GM06990 (cell line): ENCODE measurements around the gene CFAP100.

Experiments
- DNase-seq: peaks from one replicate; pipeline ENCODE4 v3.0.0-alpha.2; 2011; ENCODE audit not compliant: insufficient read length; ENCODE audit errors: extremely low read depth
- H3K27me3 ChIP-seq: replicated peaks from 2 replicates; pipeline ENCODE4 v1.6.0; 2011; ENCODE audit warnings: low read length; ENCODE audit not compliant: control insufficient read depth, insufficient read depth
- H3K36me3 ChIP-seq: 2 replicates; pipeline ENCODE4 v1.5.1; 2011; ENCODE audit warnings: low read length; ENCODE audit not compliant: control insufficient read depth, insufficient read depth
- H3K4me3 ChIP-seq: replicated peaks from 2 replicates; pipeline ENCODE4 v1.5.1; 2011; ENCODE audit warnings: low read depth, mild to moderate bottlenecking, control low read depth, low read length
- TF ChIP-seq, protein P1 (sequence below): IDR thresholded peaks from 2 replicates; pipeline ENCODE4 v1.5.1; 2011; ENCODE audit warnings: low read length, control low read depth, mild to moderate bottlenecking, inconsistent platforms; ENCODE audit not compliant: insufficient read depth, poor library complexity, severe bottlenecking

The CFAP100 gene

DNA sequence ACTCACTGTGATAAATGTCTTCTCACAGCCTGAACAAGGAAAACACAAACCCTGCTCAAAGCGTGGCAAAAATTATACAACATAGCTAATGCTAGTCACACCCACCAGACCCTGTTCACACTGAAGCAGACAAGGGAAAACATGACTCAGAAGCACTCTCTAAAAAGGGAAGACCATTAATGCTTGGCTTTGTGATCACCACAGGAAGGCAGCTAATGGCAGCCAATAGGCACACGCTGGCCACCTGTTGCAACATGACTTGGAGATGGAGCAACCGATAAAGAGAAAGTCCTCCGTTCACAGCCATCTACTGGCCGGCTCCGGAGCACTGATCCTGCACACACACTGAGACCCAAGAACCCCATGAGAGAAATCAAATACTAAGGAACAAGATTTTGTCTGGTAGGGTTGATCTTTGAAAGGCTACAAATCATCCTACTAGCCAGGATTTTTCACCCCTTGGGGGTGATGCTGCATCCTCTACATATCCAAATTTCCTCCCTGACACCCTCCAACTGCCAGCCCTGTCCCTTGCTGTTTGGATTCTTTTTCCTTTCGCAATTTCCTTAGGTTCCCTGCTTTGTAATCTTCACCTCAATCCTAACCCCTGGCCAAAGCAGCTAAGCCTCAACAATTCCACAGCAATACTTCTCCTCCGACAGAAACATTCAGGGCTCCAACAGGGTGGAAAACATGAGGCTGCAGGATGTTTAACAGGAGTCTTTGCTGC, 77.7 kb downstream of the CFAP100 start:
- TF ChIP-seq, protein P1, sequence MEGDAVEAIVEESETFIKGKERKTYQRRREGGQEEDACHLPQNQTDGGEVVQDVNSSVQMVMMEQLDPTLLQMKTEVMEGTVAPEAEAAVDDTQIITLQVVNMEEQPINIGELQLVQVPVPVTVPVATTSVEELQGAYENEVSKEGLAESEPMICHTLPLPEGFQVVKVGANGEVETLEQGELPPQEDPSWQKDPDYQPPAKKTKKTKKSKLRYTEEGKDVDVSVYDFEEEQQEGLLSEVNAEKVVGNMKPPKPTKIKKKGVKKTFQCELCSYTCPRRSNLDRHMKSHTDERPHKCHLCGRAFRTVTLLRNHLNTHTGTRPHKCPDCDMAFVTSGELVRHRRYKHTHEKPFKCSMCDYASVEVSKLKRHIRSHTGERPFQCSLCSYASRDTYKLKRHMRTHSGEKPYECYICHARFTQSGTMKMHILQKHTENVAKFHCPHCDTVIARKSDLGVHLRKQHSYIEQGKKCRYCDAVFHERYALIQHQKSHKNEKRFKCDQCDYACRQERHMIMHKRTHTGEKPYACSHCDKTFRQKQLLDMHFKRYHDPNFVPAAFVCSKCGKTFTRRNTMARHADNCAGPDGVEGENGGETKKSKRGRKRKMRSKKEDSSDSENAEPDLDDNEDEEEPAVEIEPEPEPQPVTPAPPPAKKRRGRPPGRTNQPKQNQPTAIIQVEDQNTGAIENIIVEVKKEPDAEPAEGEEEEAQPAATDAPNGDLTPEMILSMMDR: no peak
- H3K4me3 ChIP-seq: no peak overlapping the region; the same call in none of the 2 replicates
- H3K27me3 ChIP-seq: no peaks in the 10 kb centered on the region
- H3K36me3 ChIP-seq: peaks cover 14% of the 10 kb centered on the region
- no peak for DNase-seq

DNA sequence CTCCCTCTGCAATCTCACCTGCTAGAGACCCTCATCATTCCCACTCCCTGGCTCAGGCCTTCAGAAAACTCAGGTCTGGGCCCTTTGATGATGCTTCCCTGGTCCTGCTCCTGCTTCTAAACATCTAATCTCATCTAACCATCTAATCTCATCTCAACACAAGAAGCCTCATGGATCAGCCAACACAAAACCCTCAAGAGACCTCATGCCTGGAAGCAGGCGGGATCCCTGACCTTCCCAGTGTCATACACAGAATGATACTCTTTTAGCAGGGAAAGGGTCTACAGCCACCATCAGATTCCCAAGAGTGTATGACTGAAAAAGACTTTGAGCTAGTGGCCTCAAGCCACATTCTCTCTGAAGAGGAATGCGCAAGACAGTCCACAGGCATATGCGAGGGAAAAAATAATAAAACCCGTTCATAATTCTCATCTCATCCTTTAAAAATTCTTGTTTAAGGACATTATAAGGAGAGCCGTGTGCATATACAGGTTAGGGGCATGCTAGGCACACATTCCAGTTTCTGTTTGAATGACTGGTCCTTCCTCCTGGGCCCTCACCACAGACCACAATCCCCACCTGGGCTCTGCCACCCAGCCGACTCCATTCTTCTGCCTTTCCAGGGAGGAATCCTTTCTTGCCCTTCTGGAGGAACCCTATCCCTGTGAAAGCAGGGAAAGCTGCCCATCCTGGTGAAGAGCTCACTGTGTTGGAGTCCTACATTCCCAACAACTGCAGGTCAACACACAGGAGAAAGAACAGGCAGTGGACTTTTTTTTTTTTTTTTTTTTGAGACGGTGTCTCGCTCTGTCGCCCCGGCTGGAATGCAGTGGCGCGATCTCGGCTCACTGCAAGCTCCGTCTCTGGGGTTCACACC, 78.8 kb downstream of the CFAP100 start:
- TF ChIP-seq, protein P1: no peak
- no peaks in the 10 kb centered on the region for H3K27me3 ChIP-seq
- no peak for DNase-seq
- H3K4me3 ChIP-seq: peak overlapping the region; percentile 49
- H3K36me3 ChIP-seq: peaks cover 10% of the 10 kb centered on the region

DNA sequence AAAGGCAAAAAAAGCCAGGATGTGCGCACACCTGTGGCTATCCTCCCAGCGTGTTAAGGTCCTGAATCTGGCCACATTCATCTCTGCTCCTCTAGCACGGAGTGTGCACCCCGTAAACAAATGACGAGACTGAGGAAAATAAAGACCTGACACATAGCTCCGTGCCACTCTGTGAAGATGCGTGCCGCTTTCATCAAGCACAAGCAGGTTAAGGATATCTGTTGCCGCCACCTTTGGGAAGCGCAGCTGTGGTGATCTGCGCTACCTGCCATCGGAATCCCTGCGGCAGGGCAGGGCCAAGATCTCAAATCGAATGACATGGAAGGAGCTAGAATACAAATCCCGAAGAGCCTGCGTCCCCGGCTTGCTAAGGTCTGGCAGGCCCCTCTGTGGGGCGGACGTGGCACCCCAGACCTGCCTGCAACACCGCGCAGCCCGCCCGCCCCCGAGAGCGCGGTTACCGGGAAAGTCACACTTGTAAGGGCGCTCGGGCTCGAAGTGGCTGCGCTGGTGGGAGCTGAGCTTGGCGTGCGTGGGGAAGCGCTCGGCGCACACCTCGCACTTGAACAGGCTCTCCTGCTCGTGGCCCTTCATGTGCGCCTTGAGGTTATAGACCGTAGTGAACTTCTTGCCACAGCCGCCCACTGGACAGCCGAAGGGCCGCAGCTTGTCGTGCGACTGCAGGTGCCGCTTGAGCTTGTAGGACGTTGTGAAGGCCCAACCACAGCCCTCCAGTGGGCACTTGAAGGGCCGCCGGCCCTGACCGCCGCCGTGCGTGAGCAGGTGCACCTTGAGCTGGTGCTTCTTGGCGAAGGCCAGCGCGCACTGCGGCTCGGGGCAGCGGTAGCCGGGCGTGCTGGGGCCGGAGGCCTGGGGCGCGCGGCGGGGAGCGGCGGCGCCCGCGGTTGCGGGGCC, 80.0 kb downstream of the CFAP100 start:
- peak; percentile 77 for DNase-seq
- TF ChIP-seq, protein P1: peak; percentile 11

DNA sequence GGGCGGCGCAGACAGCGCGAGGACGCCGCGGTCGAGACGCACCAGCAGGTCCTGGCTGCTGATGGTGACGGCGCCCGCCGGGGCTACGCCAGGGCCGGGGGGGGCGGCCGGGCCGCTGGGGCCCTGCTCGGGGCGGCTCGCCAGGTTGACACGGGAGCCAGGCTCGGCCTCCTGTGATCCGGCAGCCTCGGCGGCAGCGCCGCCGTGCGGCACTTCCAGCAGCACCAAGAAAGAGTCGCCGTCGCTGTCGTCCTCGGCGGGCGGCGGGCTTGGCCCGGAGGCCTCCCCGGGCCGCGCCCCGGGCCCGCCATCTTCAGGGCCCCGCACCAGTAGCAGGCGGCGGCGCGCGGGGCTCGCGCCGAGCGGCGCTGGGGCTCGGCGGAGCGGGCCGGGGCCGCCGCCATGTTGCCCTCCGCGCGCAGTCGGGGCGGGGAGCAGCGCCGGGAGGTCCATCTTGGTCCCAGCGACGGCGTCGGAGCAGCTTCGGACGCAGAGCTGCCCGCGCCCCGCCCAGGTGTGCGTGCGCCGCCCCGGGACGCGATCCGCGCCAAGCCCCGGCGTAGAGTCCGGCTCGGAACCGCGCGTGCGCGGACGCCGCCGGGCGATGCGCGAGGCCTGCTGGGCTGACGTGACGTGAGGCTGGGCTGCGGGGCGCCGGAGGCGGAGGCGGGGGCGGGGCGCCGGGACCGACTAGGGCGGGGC, 80.9 kb downstream of the CFAP100 start, which contains the start of gene ZXDC:
ZXDC (minus strand) TSS at position 479 of the 702 bp plus-strand sequence; CDS start at position 453, 26 bp downstream.
- Histone ChIP-seq H3K27me3 (no peaks in the 10 kb centered on the region; the same call in 1 of the 2 replicates), H3K36me3 (peaks cover 3% of the 10 kb centered on the region; the same call in 1 of the 2 replicates), H3K4me3 (peak within 1 kb of the TSS; percentile 88)
- TF ChIP-seq, protein P1: peak; percentile 57
- peak; percentile 98 for DNase-seq

More for the DNA sequence above, 80.0 kb downstream of the CFAP100 start:
- H3K4me3 ChIP-seq: peak overlapping the region; percentile 88
- H3K27me3 ChIP-seq: no peaks in the 10 kb centered on the region
- peaks cover 9% of the 10 kb centered on the region for H3K36me3 ChIP-seq
